ENCODE results near the gene OPTC. TPM values are rescaled to one million over a fixed set of nuclear protein-coding genes. Genes with fewer than 3 reads are reported as not detected.

Gene OPTC
- total and polyA plus RNA-seq, 2 donors (not counting 1 experiment from before 2014, with no cell fraction given) = not detected

GRCh38 chr1:203525685-203526084 lies 31.7 kb downstream of the OPTC start:
- Histone ChIP-seq H3K9ac (ENCODE audit: low read length) (no peak overlapping the region), H3K79me2 (ENCODE audit: control insufficient read depth, insufficient read depth, low read length) (no peaks in the 10 kb centered on the region), H4K20me1 (ENCODE audit: control insufficient read depth, insufficient read depth, low read length, poor library complexity, severe bottlenecking) (no peaks in the 10 kb centered on the region), H2AFZ (ENCODE audit: insufficient read depth, low read depth, low read length, poor library complexity, severe bottlenecking) (no peak overlapping the region), H3K36me3 (replicated peaks in 1 of 2; ENCODE audit: control extremely low read depth in 1 of 2, control insufficient read depth in 1 of 2, extremely low read depth in 1 of 2, insufficient read depth in 2 of 2, low read length in 1 of 2) (no peaks in the 10 kb centered on the region), H3K9me3 (ENCODE audit: control extremely low read depth in 1 of 3, control insufficient read depth in 2 of 3, insufficient read depth in 1 of 3, low read length in 2 of 3) (no peaks in the 10 kb centered on the region), H3K4me3 (ENCODE audit: control extremely low read depth in 1 of 5, extremely low read depth in 1 of 5, insufficient read depth in 1 of 5, low read depth in 2 of 5, low read length in 4 of 5) (no peak overlapping the region), H3K4me2 (replicated peaks; ENCODE audit: low read depth, low read length, poor library complexity, severe bottlenecking) (no peak overlapping the region), H3K27me3 (replicated peaks in 1 of 4; ENCODE audit: control extremely low read depth in 1 of 4, control insufficient read depth in 3 of 4, insufficient read depth in 4 of 4, low read length in 3 of 4) (no peaks in the 10 kb centered on the region), H3K27ac (ENCODE audit: low read length in 2 of 2) (no peak overlapping the region), H3K4me1 (ENCODE audit: control insufficient read depth in 2 of 2, insufficient read depth in 2 of 2, low read length in 2 of 2) (no peaks in the 10 kb centered on the region)
- POLR2A ChIA-PET = interaction anchor here (0.7 kb wide), 1 partner anchor 1529 kb away, joined by 3 read pairs; no protein-coding TSS in a partner anchor
- H3K27ac Mint-ChIP-seq = no peak overlapping the region
- H3K4me1 Mint-ChIP-seq = no peaks in the 10 kb centered on the region
- H3K27me3 Mint-ChIP-seq = no peaks in the 10 kb centered on the region
- ATAC-seq (ENCODE audit: low read depth) (no peak), DNase-seq (no peak)
- 83% methylated on average over 1 of the region's 3 CpGs for WGBS (ENCODE audit: insufficient coverage)
- no peak overlapping the region for H3K4me3 Mint-ChIP-seq
- CTCF ChIA-PET = no interaction called here
- intact Hi-C loops (cut with micrococcal nuclease) = no loop called here
- H3K9me3 Mint-ChIP-seq (ENCODE audit: insufficient read depth) = no peaks in the 10 kb centered on the region
- TF ChIP-seq CTCF (IDR thresholded peaks at IDR 0.05) (no peak), EZH2 (IDR thresholded peaks at IDR 0.05; ENCODE audit: borderline replicate concordance, insufficient read depth, low read depth, low read length, poor library complexity, severe bottlenecking) (no peak)

GRCh38 chr1:203526130-203526529 lies 32.2 kb downstream of the OPTC start:
- Histone ChIP-seq H3K4me3 (ENCODE audit: control extremely low read depth in 1 of 5, extremely low read depth in 1 of 5, insufficient read depth in 1 of 5, low read depth in 2 of 5, low read length in 4 of 5) (no peak overlapping the region), H3K9ac (ENCODE audit: low read length) (no peak overlapping the region), H3K27me3 (replicated peaks in 1 of 4; ENCODE audit: control extremely low read depth in 1 of 4, control insufficient read depth in 3 of 4, insufficient read depth in 4 of 4, low read length in 3 of 4) (no peaks in the 10 kb centered on the region), H4K20me1 (ENCODE audit: control insufficient read depth, insufficient read depth, low read length, poor library complexity, severe bottlenecking) (no peaks in the 10 kb centered on the region), H2AFZ (ENCODE audit: insufficient read depth, low read depth, low read length, poor library complexity, severe bottlenecking) (no peak overlapping the region), H3K36me3 (replicated peaks in 1 of 2; ENCODE audit: control extremely low read depth in 1 of 2, control insufficient read depth in 1 of 2, extremely low read depth in 1 of 2, insufficient read depth in 2 of 2, low read length in 1 of 2) (no peaks in the 10 kb centered on the region), H3K4me2 (replicated peaks; ENCODE audit: low read depth, low read length, poor library complexity, severe bottlenecking) (no peak overlapping the region), H3K9me3 (ENCODE audit: control extremely low read depth in 1 of 3, control insufficient read depth in 2 of 3, insufficient read depth in 1 of 3, low read length in 2 of 3) (no peaks in the 10 kb centered on the region), H3K4me1 (ENCODE audit: control insufficient read depth in 2 of 2, insufficient read depth in 2 of 2, low read length in 2 of 2) (no peaks in the 10 kb centered on the region), H3K79me2 (ENCODE audit: control insufficient read depth, insufficient read depth, low read length) (no peaks in the 10 kb centered on the region), H3K27ac (ENCODE audit: low read length in 2 of 2) (no peak overlapping the region)
- Mint-ChIP-seq H3K4me3 (no peak overlapping the region), H3K27me3 (no peaks in the 10 kb centered on the region), H3K9me3 (ENCODE audit: insufficient read depth) (no peaks in the 10 kb centered on the region), H3K4me1 (no peaks in the 10 kb centered on the region), H3K27ac (no peak overlapping the region)
- CTCF ChIA-PET = interaction anchor here (0.9 kb wide), 1 partner anchor 176 kb away, joined by 4 read pairs; no protein-coding TSS in a partner anchor
- no peak for ATAC-seq (ENCODE audit: low read depth)
- DNase-seq = no peak
- POLR2A ChIA-PET = no interaction called here
- 100% methylated on average over 2 of the region's 5 CpGs for WGBS (ENCODE audit: insufficient coverage)
- intact Hi-C loops (cut with micrococcal nuclease) = no loop called here
- TF ChIP-seq CTCF (IDR thresholded peaks at IDR 0.05) (no peak), EZH2 (IDR thresholded peaks at IDR 0.05; ENCODE audit: borderline replicate concordance, insufficient read depth, low read depth, low read length, poor library complexity, severe bottlenecking) (no peak)

Data from B cell (primary cell).